WTC11 (cell line): ENCODE measurements around the gene PIERCE2. TPM values are rescaled to one million over a fixed set of nuclear protein-coding genes. Genes with fewer than 3 reads are reported as not detected.

Experiments
- ATAC-seq: fragments of 200-7000 bp; cut with Tn5 transposase; 2 replicates; pipeline ENCODE4 v1.10.0; 2021; ENCODE audit warnings: mild to moderate bottlenecking, moderate library complexity
- Bru-seq: library from RNA; stranded (reverse); fragments of 400-500 nt; gene quantifications from one replicate; lab custom pipeline; 2021; lab: Mats Ljungman, UMichigan
- CTCF ChIA-PET: fragments of 300-600 bp; sonication (Branson Sonifier 250); formaldehyde crosslinking; loops from one replicate; lab custom pipeline; 2021; ENCODE audit warnings: antibody characterized with exemption; lab: Charles Lee
- POLR2A ChIA-PET: fragments of 350-600 bp; sonication (Branson Sonifier 250); formaldehyde crosslinking; loops from one replicate; lab custom pipeline; 2021; ENCODE audit warnings: antibody characterized with exemption; lab: Charles Lee
- DNase-seq: peaks from one replicate; pipeline ENCODE4 v3.0.0; 2021; ENCODE audit warnings: low spot score
- H3K27ac Mint-ChIP-seq: 2 replicates; pipeline ENCODE4 v1.8.0; 2021; ENCODE audit warnings: mixed read lengths
- H3K27me3 Mint-ChIP-seq: 2 replicates; pipeline ENCODE4 v1.8.0; 2021; ENCODE audit warnings: low read depth, mild to moderate bottlenecking, moderate library complexity, mixed read lengths
- H3K36me3 Mint-ChIP-seq: 2 replicates; pipeline ENCODE4 v1.8.0; 2021; ENCODE audit warnings: mixed read lengths
- H3K4me1 Mint-ChIP-seq: 2 replicates; pipeline ENCODE4 v1.8.0; 2022; ENCODE audit warnings: mixed read lengths
- H3K4me3 Mint-ChIP-seq: 2 replicates; pipeline ENCODE4 v1.8.0; 2021; ENCODE audit warnings: mild to moderate bottlenecking, moderate library complexity, mixed read lengths
- H3K9me3 Mint-ChIP-seq: 2 replicates; pipeline ENCODE4 v1.8.0; 2021; ENCODE audit warnings: mixed read lengths
- CTCF ChIP-seq: fragments of 200-600 bp; IDR thresholded peaks from 2 replicates; pipeline ENCODE4 v1.8.0; 2022; ENCODE audit warnings: antibody characterized with exemption
- ERG ChIP-seq: fragments of 250-450 bp; sonication (Bioruptor Pico); IDR thresholded peaks from 2 replicates; pipeline ENCODE4 v1.8.0; 2021; ENCODE audit warnings: mild to moderate bottlenecking
- FOXJ3 ChIP-seq: sonication (generic); formaldehyde crosslinking; IDR thresholded peaks from 2 replicates; pipeline ENCODE4 v1.9.0; 2021; ENCODE audit warnings: missing genetic modification reagents, mild to moderate bottlenecking, borderline replicate concordance
- FOXP1 ChIP-seq: sonication (generic); formaldehyde crosslinking; IDR thresholded peaks from 2 replicates; pipeline ENCODE4 v1.8.0; 2022; ENCODE audit warnings: missing genetic modification reagents, mild to moderate bottlenecking, moderate library complexity, borderline replicate concordance
- GTF2I ChIP-seq: fragments of 250-450 bp; sonication (Bioruptor Pico); conservative IDR thresholded peaks from 2 replicates; pipeline ENCODE4 v1.4.0; 2021; ENCODE audit warnings: mild to moderate bottlenecking
- IRF1 ChIP-seq: sonication (generic); formaldehyde crosslinking; IDR thresholded peaks from 2 replicates; pipeline ENCODE4 v1.8.0; 2023; ENCODE audit warnings: missing genetic modification reagents
- JUN ChIP-seq: sonication (generic); formaldehyde crosslinking; IDR thresholded peaks from 2 replicates; pipeline ENCODE4 v1.8.0; 2023; ENCODE audit warnings: mild to moderate bottlenecking, missing genetic modification reagents
- NR2C2 ChIP-seq: sonication (generic); formaldehyde crosslinking; IDR thresholded peaks from 2 replicates; pipeline ENCODE4 v1.8.0; 2022; ENCODE audit warnings: mild to moderate bottlenecking, missing genetic modification reagents
- OVOL2 ChIP-seq: fragments of 250-450 bp; sonication (Bioruptor Pico); IDR thresholded peaks from 2 replicates; pipeline ENCODE4 v1.9.0; 2021; ENCODE audit warnings: mild to moderate bottlenecking, borderline replicate concordance
- PREB ChIP-seq: sonication (generic); formaldehyde crosslinking; IDR thresholded peaks from 2 replicates; pipeline ENCODE4 v1.8.1; 2022; ENCODE audit warnings: mild to moderate bottlenecking, missing genetic modification reagents, moderate library complexity, borderline replicate concordance
- RELA ChIP-seq: sonication (generic); formaldehyde crosslinking; IDR thresholded peaks from 2 replicates; pipeline ENCODE4 v1.8.1; 2022; ENCODE audit warnings: missing genetic modification reagents, mild to moderate bottlenecking, borderline replicate concordance
- SMAD3 ChIP-seq: sonication (generic); formaldehyde crosslinking; IDR thresholded peaks from 2 replicates; pipeline ENCODE4 v1.8.0; 2022; ENCODE audit warnings: missing genetic modification reagents, mild to moderate bottlenecking, borderline replicate concordance
- TCF7 ChIP-seq: sonication (generic); formaldehyde crosslinking; IDR thresholded peaks from 2 replicates; pipeline ENCODE4 v1.8.0; 2022; ENCODE audit warnings: mild to moderate bottlenecking, low read depth, missing genetic modification reagents, moderate library complexity
- TEAD4 ChIP-seq: sonication (generic); formaldehyde crosslinking; IDR thresholded peaks from 2 replicates; pipeline ENCODE4 v1.8.0; 2022; ENCODE audit warnings: mild to moderate bottlenecking, missing genetic modification reagents
- USF1 ChIP-seq: sonication (generic); formaldehyde crosslinking; IDR thresholded peaks from 2 replicates; pipeline ENCODE4 v1.8.0; 2022; ENCODE audit warnings: mild to moderate bottlenecking, missing genetic modification reagents
- ZBTB21 ChIP-seq: sonication (generic); formaldehyde crosslinking; IDR thresholded peaks from 2 replicates; pipeline ENCODE4 v1.8.1; 2023; ENCODE audit warnings: mild to moderate bottlenecking, missing genetic modification reagents, borderline replicate concordance
- ZNF138 ChIP-seq: sonication (generic); formaldehyde crosslinking; conservative IDR thresholded peaks from 2 replicates; pipeline ENCODE4 v1.8.1; 2022; ENCODE audit warnings: mild to moderate bottlenecking, moderate library complexity, missing genetic modification reagents
- ZNF219 ChIP-seq: sonication (generic); formaldehyde crosslinking; IDR thresholded peaks from 2 replicates; pipeline ENCODE4 v1.8.0; 2023; ENCODE audit warnings: missing genetic modification reagents, mild to moderate bottlenecking, borderline replicate concordance
- ZNF232 ChIP-seq: sonication (generic); formaldehyde crosslinking; IDR thresholded peaks from 2 replicates; pipeline ENCODE4 v1.8.0; 2022; ENCODE audit warnings: mild to moderate bottlenecking, missing genetic modification reagents
- ZNF281 ChIP-seq: sonication (generic); formaldehyde crosslinking; IDR thresholded peaks from 2 replicates; pipeline ENCODE4 v1.8.0; 2023; ENCODE audit warnings: mild to moderate bottlenecking, missing genetic modification reagents
- ZNF416 ChIP-seq: fragments of 250-450 bp; sonication (Bioruptor Pico); IDR thresholded peaks from 2 replicates; pipeline ENCODE4 v1.9.0; 2021; ENCODE audit warnings: mild to moderate bottlenecking, inconsistent platforms
- ZNF512 ChIP-seq: sonication (generic); formaldehyde crosslinking; IDR thresholded peaks from 2 replicates; pipeline ENCODE4 v1.8.1; 2022; ENCODE audit warnings: missing genetic modification reagents, borderline replicate concordance
- ZSCAN18 ChIP-seq: fragments of 250-450 bp; sonication (Bioruptor Pico); IDR thresholded peaks from 2 replicates; pipeline ENCODE4 v2.1.2; 2022; ENCODE audit warnings: mild to moderate bottlenecking, moderate library complexity
- long read RNA-seq, 3 experiments: library from RNA in 1 of 3; library from capped mRNA in 1 of 3; library from polyadenylated mRNA in 1 of 3; unstranded in 2 of 3; stranded (forward) in 1 of 3; transcript quantifications; one replicate each; pipeline ENCODE4 v2.0.0, GENCODE V29; 2021
- total RNA-seq: library from RNA; stranded (reverse); gene quantifications from 3 replicates; pipeline ENCODE4 v1.2.3, GENCODE V29; 2021

PIERCE2 gene
- total RNA-seq = 1.6 to 2.5 TPM (median 1.8 TPM) in 3 replicates
- Bru-seq, nascent RNA = percentile 46 among the genes with signal in this experiment
- long read RNA-seq, experiment 1, partial matches to known transcripts = 0 of 2 reads
- long read RNA-seq, experiment 1, other reads (novel, unspliced or antisense) = 0 of 2 reads
- long read RNA-seq, experiment 2, partial matches to known transcripts = 1 of 2 reads
- long read RNA-seq, experiment 2, other reads (novel, unspliced or antisense) = 0 of 2 reads
- long read RNA-seq, experiment 3 = 0 reads

GRCh38 chr15:55408012-55408928, at the start of gene PIERCE2, which contains the start of gene CCPG1:
PIERCE2 (plus strand) TSS chr15:55408495; CDS start chr15:55408769, 274 bp downstream.
CCPG1 (minus strand) TSS chr15:55408359; CDS start chr15:55389424, 18,935 bp downstream.
- H3K27me3 Mint-ChIP-seq = no peaks in the 10 kb centered on the region
- ChIA-PET CTCF (interaction anchor here (0.5 to 3.3 kb wide), 35 partner anchors 9 to 379 kb away, joined by 3 to 38 read pairs (median 3); partner anchors contain the start of genes PIGB and PIGBOS1), POLR2A (interaction anchor here (0.6 to 1.3 kb wide), 4 partner anchors 9 to 211 kb away, joined by 3 to 5 read pairs (median 5); partner anchors contain the start of genes PIGB, PIGBOS1 and RSL24D1)
- H3K4me3 Mint-ChIP-seq = peak within 1 kb of the TSS; percentile 95
- peak within 1 kb of the TSS; percentile 99 for H3K27ac Mint-ChIP-seq
- peaks cover 9% of the 10 kb centered on the region for H3K4me1 Mint-ChIP-seq
- H3K9me3 Mint-ChIP-seq = no peaks in the 10 kb centered on the region
- no peaks in the 10 kb centered on the region for H3K36me3 Mint-ChIP-seq
- ATAC-seq = peak; percentile 94
- peak; percentile 93 for DNase-seq
- no peak for TF ChIP-seq ZBTB21
- TF ChIP-seq ZNF232 (CRISPR knock-in tag) = peak; percentile 57; the same call in 1 of the 2 replicates
- no peak for TF ChIP-seq ZNF416
- TF ChIP-seq PREB (CRISPR knock-in tag) = no peak
- 0 out of 2 replicates have a peak, but pooled peaks have one; percentile 17 for TF ChIP-seq USF1 (CRISPR knock-in tag)
- no peak for TF ChIP-seq RELA (CRISPR knock-in tag)
- TF ChIP-seq ZNF281 (CRISPR knock-in tag) = no peak
- no peak for TF ChIP-seq FOXJ3 (CRISPR knock-in tag)
- TF ChIP-seq OVOL2 (CRISPR knock-in tag) = no peak
- TF ChIP-seq ERG = no peak
- no peak for TF ChIP-seq TCF7 (CRISPR knock-in tag)
- no peak for TF ChIP-seq NR2C2 (CRISPR knock-in tag)
- no peak for TF ChIP-seq IRF1 (CRISPR knock-in tag)
- no peak for TF ChIP-seq SMAD3 (CRISPR knock-in tag)
- no peak for TF ChIP-seq ZNF219 (CRISPR knock-in tag)
- no peak for TF ChIP-seq FOXP1
- TF ChIP-seq ZNF512 (CRISPR knock-in tag) = no peak
- no peak for TF ChIP-seq ZSCAN18
- TF ChIP-seq ZNF138 (CRISPR knock-in tag) = no peak
- no peak for TF ChIP-seq TEAD4 (CRISPR knock-in tag)
- no peak for TF ChIP-seq JUN (CRISPR knock-in tag)
- TF ChIP-seq GTF2I (CRISPR knock-in tag) = 0 out of 2 replicates have a peak, but pooled peaks have one; percentile 57
- TF ChIP-seq CTCF = peak; percentile 58
